ENCODE results near the gene RAB17.

GRCh38 chr2:237593036-237593435 is 2.5 kb upstream of the RAB17 start:
- TF ChIP-seq POLR2AphosphoS5 (IDR thresholded peaks at IDR 0.05; ENCODE audit: low read depth, low read length) (no peak), TAF1 (IDR thresholded peaks at IDR 0.05; ENCODE audit: borderline replicate concordance, insufficient read depth, low read length) (no peak), REST (IDR thresholded peaks at IDR 0.05; ENCODE audit: insufficient read depth in 1 of 2, low read depth in 2 of 2, low read length in 2 of 2) (no peak), SIN3A (IDR thresholded peaks at IDR 0.05; ENCODE audit: borderline replicate concordance, insufficient read depth, low read length) (no peak), FOXP2 (optimal IDR thresholded peaks at IDR 0.05; ENCODE audit: borderline replicate concordance, extremely low read depth, extremely low read length, insufficient read depth) (no peak)
